Astrocyte of the cerebellum (primary cell): ENCODE results near the gene FOXF1.

Experiments
- DNase-seq: peaks from one replicate; pipeline ENCODE4 v3.0.0-alpha.2; 2011; ENCODE audit warnings: low read depth
- H3K4me3 ChIP-seq: 2 replicates; pipeline ENCODE4 v1.5.1; 2011; ENCODE audit warnings: mild to moderate bottlenecking, low read depth, low read length, moderate library complexity
- CTCF ChIP-seq: IDR thresholded peaks from 2 replicates; pipeline ENCODE4 v1.5.1; 2012; ENCODE audit warnings: low read length, low read depth, moderate library complexity, mild to moderate bottlenecking; ENCODE audit errors: missing control alignments
- in situ Hi-C: cut with HindIII; loops from 2 replicates; pipeline ENCODE4 v1.10.0; 2017; ENCODE audit warnings: low sequenced_read_pairs

FOXF1 gene

DNA sequence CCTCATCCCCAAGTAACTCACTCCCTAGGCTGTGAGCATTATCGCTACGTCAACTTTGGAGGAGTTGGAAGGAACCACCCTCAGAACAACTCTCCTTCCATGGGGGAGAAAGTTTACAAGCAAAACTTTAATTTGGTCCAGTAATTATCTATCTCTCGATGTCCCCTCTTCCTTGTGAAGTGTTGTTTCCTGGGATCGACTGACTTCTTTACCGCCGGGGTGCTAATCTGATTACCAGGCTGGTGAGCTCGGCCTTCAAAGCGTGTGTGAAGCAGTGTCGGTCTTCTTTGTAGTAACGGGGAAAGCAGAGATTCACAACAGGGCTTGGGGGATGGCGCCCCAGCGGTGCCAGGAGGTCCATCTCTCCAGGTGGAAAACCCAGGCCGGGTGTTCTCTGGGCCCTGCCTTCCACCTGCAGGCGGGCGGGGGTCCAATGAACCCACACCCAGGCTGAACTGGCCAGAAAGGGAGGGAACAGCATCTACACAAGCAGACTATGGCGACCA, 14.5 kb upstream of the FOXF1 start:
- in situ Hi-C loops, result no loop called here
- DNase-seq, result no peak
- H3K4me3 ChIP-seq, result no peak overlapping the region
- TF ChIP-seq CTCF, result no peak

GRCh38 chr16:86496262-86496928, 13.9 kb upstream of the FOXF1 start:
- DNase-seq, result no peak
- in situ Hi-C loops, result no loop called here
- TF ChIP-seq CTCF, result no peak
- no peak overlapping the region for H3K4me3 ChIP-seq

- TF ChIP-seq CTCF, result no peak
- in situ Hi-C loops, result no loop called here
- H3K4me3 ChIP-seq, result no peak overlapping the region
- DNase-seq, result no peak
Observed at GRCh38 chr16:86496929-86497461, 13.3 kb upstream of the FOXF1 start.

DNA sequence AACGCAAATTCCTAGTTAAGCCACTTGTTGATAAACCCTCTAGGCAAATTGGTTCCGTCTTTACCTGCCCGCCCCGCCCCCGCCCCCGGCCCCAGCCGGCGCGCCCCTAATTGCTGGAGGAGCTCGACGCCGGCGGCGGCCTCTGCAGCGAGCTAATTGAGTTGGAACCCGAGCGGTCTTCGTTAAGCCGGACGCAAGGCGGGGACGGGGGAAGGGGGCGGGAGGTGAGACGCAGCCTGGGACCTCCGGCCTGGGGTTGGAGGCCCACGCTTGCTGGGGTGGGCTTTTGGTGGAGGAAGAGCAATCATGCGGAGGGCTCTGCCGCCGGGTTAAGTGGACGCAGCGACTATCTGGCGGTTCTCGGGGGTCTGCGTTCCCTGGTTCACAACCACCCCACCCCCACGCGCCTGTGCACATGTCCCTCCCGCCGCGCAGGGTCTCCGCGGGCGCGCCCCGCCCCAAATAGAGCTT, 12.7 kb upstream of the FOXF1 start:
- in situ Hi-C loops, result no loop called here
- no peak overlapping the region for H3K4me3 ChIP-seq
- DNase-seq, result no peak
- no peak for TF ChIP-seq CTCF

DNA sequence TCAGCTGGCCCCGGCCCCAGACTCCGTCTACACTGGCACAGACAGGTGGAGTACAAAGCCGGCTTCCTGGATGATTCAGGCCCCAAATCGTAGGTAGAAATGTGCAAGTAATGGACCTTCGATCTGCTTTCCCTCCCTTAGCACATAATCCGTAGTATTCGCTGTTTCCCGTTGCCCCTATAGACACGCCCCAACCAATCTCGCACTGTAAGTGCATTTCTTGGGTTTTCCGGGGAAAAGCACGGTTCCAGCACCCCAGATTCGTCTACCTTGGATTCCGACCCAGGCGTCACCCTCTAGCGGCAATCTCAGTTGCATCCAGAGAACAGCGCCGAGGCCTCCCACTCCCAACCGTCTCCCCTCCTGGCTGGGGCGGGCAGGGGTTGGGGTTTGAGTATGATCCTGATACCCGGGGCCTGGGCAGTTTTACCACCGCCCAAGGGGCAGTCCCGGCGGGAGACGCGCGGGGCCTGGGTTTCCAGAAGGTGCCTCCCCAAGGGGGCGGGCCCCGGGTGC, 12.1 kb upstream of the FOXF1 start:
- no peak overlapping the region for H3K4me3 ChIP-seq
- no peak for DNase-seq
- in situ Hi-C loops, result no loop called here
- TF ChIP-seq CTCF, result peak; percentile 29

DNA sequence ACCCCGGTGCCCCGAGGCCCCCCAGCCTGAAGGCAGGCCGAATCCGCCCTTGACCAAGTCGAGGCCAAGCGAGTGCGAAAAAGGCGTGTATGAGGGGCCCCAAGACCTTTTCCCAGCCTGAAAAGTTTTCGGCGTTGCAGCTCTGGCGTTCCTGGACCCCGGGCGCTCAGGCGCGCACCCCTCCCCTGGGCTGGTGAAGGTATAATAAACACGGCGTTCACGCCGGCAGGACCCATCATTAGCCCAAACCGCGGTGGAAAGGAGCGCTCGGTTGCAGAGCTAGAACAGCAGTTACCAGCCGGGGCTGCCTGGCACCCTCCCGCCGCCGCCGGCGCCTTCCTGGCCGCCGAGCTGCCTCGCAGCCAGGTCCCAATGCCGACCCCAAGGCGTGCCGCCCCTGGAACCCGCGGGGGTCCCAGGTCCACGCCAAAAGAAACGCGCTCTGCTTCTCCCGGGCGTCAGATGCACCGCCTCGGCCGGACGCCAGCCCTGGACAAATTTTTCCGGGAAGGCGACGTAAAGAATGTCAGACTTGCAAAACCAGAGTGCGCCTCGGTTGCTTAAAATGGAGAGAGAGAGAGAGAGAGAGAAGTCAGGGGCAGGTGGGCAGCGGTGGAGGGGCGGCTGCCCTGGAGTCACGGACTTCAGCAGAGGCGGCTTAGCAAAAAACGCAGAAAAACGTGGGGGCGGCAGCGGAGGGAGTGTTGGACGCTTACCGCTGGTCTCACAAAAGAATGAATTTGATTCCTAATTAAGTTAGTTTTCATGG, 11.5 kb upstream of the FOXF1 start:
- TF ChIP-seq CTCF, result peak; percentile 0
- in situ Hi-C loops, result no loop called here
- no peak for DNase-seq
- no peak overlapping the region for H3K4me3 ChIP-seq
